ENCODE results near the gene PDE3A.

DNA sequence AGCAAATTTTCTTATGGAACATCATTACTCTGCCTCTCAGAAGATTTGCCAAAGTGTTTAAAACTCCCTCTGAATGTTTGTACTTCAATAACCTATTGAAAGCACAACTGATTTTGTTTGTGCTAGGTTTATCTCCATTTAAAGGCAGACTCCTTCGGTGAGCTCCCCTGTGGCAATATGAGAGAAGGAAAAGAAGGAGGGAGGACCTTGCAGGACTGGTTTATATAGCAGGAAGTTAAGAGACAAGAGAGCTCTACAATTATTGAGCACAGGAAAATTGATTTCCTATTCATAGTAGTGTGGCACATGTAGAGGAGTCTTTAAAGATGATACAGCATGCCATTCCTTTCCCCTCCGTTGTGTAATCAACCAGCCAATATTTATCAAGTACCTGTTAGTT is 75.5 kb downstream of the PDE3A start:
- TF ChIP-seq EZH2phosphoT487 (IDR thresholded peaks at IDR 0.05; ENCODE audit: borderline replicate concordance, low read length), result no peak
- no peak for TF ChIP-seq CTCF (IDR thresholded peaks at IDR 0.05; ENCODE audit: low read depth, low read length, poor library complexity, severe bottlenecking)

Measured in DOHH2 (cell line).